Astrocyte (in vitro differentiated cells and primary cell): ENCODE data around the gene ICOS. TPM values are rescaled to one million over a fixed set of nuclear protein-coding genes. Genes with fewer than 3 reads are reported as not detected.

Experiments
- DNase-seq: peaks from one replicate; pipeline ENCODE4 v3.0.0-alpha.2; 2010; ENCODE audit warnings: low read depth
- FAIRE-seq: peaks from 2 replicates; lab custom pipeline; 2011; peaks lifted over from hg19 to GRCh38; lab: Jason Lieb, UNC
- H2AFZ ChIP-seq: 2 replicates; pipeline ENCODE4 v1.6.0; 2012; ENCODE audit warnings: low read depth, low read length, inconsistent platforms
- H3K27ac ChIP-seq: 2 replicates; pipeline ENCODE4 v1.5.1; 2011; ENCODE audit warnings: low read depth, low read length, inconsistent platforms
- H3K27me3 ChIP-seq: 2 replicates; pipeline ENCODE4 v1.6.0; 2011; ENCODE audit warnings: low read length, inconsistent platforms; ENCODE audit not compliant: insufficient read depth
- H3K36me3 ChIP-seq: 2 replicates; pipeline ENCODE4 v1.5.1; 2011; ENCODE audit warnings: low read length, inconsistent platforms; ENCODE audit not compliant: insufficient read depth
- H3K4me1 ChIP-seq: 2 replicates; pipeline ENCODE4 v1.5.1; 2011; ENCODE audit warnings: low read length, inconsistent platforms; ENCODE audit not compliant: insufficient read depth
- H3K4me2 ChIP-seq: 2 replicates; pipeline ENCODE4 v1.6.0; 2012; ENCODE audit warnings: low read length, inconsistent platforms
- H3K4me3 ChIP-seq: 2 replicates; pipeline ENCODE4 v1.5.1; 2011; ENCODE audit warnings: low read depth, mild to moderate bottlenecking, low read length, inconsistent platforms; ENCODE audit not compliant: insufficient read depth
- H3K79me2 ChIP-seq: 2 replicates; pipeline ENCODE4 v1.6.0; 2012; ENCODE audit warnings: mild to moderate bottlenecking, low read length, inconsistent platforms; ENCODE audit not compliant: insufficient read depth
- H3K9ac ChIP-seq: 2 replicates; pipeline ENCODE4 v1.6.0; 2012; ENCODE audit warnings: mild to moderate bottlenecking, low read length, inconsistent platforms
- H3K9me3 ChIP-seq: 2 replicates; pipeline ENCODE4 v1.5.1; 2012; ENCODE audit warnings: low read depth, mild to moderate bottlenecking, low read length, inconsistent platforms; ENCODE audit not compliant: insufficient read depth
- H4K20me1 ChIP-seq: 2 replicates; pipeline ENCODE4 v1.6.0; 2012; ENCODE audit warnings: low read length, inconsistent platforms; ENCODE audit not compliant: insufficient read depth
- H3K27ac Mint-ChIP-seq: one replicate; pipeline ENCODE4 v1.8.0; 2021; ENCODE audit warnings: mild to moderate bottlenecking, mixed read lengths; ENCODE audit not compliant: unreplicated experiment
- H3K27me3 Mint-ChIP-seq: one replicate; pipeline ENCODE4 v1.8.0; 2021; ENCODE audit warnings: low read depth, mixed read lengths; ENCODE audit not compliant: unreplicated experiment
- H3K36me3 Mint-ChIP-seq: one replicate; pipeline ENCODE4 v1.8.0; 2021; ENCODE audit warnings: low read depth, mixed read lengths; ENCODE audit not compliant: unreplicated experiment
- H3K4me1 Mint-ChIP-seq: one replicate; pipeline ENCODE4 v1.8.0; 2021; ENCODE audit warnings: low read depth, mixed read lengths; ENCODE audit not compliant: unreplicated experiment
- H3K4me3 Mint-ChIP-seq: one replicate; pipeline ENCODE4 v1.8.0; 2021; ENCODE audit warnings: mild to moderate bottlenecking, moderate library complexity, mixed read lengths; ENCODE audit not compliant: unreplicated experiment
- H3K9me3 Mint-ChIP-seq: one replicate; pipeline ENCODE4 v1.8.0; 2021; ENCODE audit warnings: mild to moderate bottlenecking, mixed read lengths; ENCODE audit not compliant: unreplicated experiment
- CTCF ChIP-seq: IDR thresholded peaks from 2 replicates; pipeline ENCODE4 v1.5.1; 2011; ENCODE audit warnings: low read depth, mild to moderate bottlenecking, inconsistent platforms, low read length, moderate library complexity; ENCODE audit not compliant: insufficient read depth
- EZH2 ChIP-seq: IDR thresholded peaks from 2 replicates; pipeline ENCODE4 v1.6.1; 2012; ENCODE audit warnings: mild to moderate bottlenecking, low read length, inconsistent platforms; ENCODE audit not compliant: insufficient read depth
- total RNA-seq: library from RNA; stranded (reverse); gene quantifications from 2 replicates; pipeline ENCODE4 v1.2.1, GENCODE V29; 2021

ICOS gene
- total RNA-seq, 1 donor from 2014 or later, result not detected

GRCh38 chr2:204004912-204005311, 68.3 kb downstream of the ICOS start:
- no peaks in the 10 kb centered on the region for H3K36me3 Mint-ChIP-seq
- H3K27ac ChIP-seq, result no peak overlapping the region

GRCh38 chr2:204005940-204006721, 69.6 kb downstream of the ICOS start:
- Mint-ChIP-seq H3K4me3 (no peak overlapping the region), H3K9me3 (peaks cover 9% of the 10 kb centered on the region), H3K36me3 (no peaks in the 10 kb centered on the region), H3K27ac (no peak overlapping the region), H3K4me1 (peaks cover 3% of the 10 kb centered on the region), H3K27me3 (peaks cover 26% of the 10 kb centered on the region)
- no peak for TF ChIP-seq EZH2
- Histone ChIP-seq H3K9me3 (no peaks in the 10 kb centered on the region), H3K9ac (no peak overlapping the region), H2AFZ (no peak overlapping the region), H3K4me3 (no peak overlapping the region), H3K4me1 (no peaks in the 10 kb centered on the region), H3K27me3 (peaks cover 8% of the 10 kb centered on the region), H3K36me3 (no peaks in the 10 kb centered on the region), H3K79me2 (no peaks in the 10 kb centered on the region), H3K27ac (no peak overlapping the region), H3K4me2 (no peak overlapping the region), H4K20me1 (no peaks in the 10 kb centered on the region)
- DNase-seq, result no peak
- FAIRE-seq, result no peak

More at GRCh38 chr2:204004912-204005311, 68.3 kb downstream of the ICOS start:
- H3K4me1 ChIP-seq, result no peaks in the 10 kb centered on the region
- H3K4me3 ChIP-seq, result no peak overlapping the region
- TF ChIP-seq EZH2, result no peak
- TF ChIP-seq CTCF, result no peak
- DNase-seq (no peak), FAIRE-seq (no peak)
- no peaks in the 10 kb centered on the region for H4K20me1 ChIP-seq
- no peak overlapping the region for H3K4me2 ChIP-seq
- H2AFZ ChIP-seq, result no peak overlapping the region
- no peak overlapping the region for H3K4me3 Mint-ChIP-seq
- peaks cover 2% of the 10 kb centered on the region for H3K4me1 Mint-ChIP-seq
- peaks cover 18% of the 10 kb centered on the region for H3K27me3 ChIP-seq
- H3K27me3 Mint-ChIP-seq, result peaks cover 36% of the 10 kb centered on the region
- no peak overlapping the region for H3K27ac Mint-ChIP-seq
- no peaks in the 10 kb centered on the region for H3K9me3 ChIP-seq
- peaks cover 9% of the 10 kb centered on the region for H3K9me3 Mint-ChIP-seq
- no peaks in the 10 kb centered on the region for H3K79me2 ChIP-seq
- H3K36me3 ChIP-seq, result no peaks in the 10 kb centered on the region
- H3K9ac ChIP-seq, result no peak overlapping the region

GRCh38 chr2:204008352-204008751, 71.8 kb downstream of the ICOS start:
- DNase-seq, result no peak
- no peaks in the 10 kb centered on the region for H3K27me3 ChIP-seq
- no peak for FAIRE-seq
- no peak overlapping the region for H2AFZ ChIP-seq
- H3K36me3 Mint-ChIP-seq, result no peaks in the 10 kb centered on the region
- peaks cover 6% of the 10 kb centered on the region for H3K9me3 Mint-ChIP-seq
- no peaks in the 10 kb centered on the region for H3K4me1 ChIP-seq
- no peaks in the 10 kb centered on the region for H4K20me1 ChIP-seq
- no peak overlapping the region for H3K4me3 ChIP-seq
- no peaks in the 10 kb centered on the region for H3K36me3 ChIP-seq
- H3K27me3 Mint-ChIP-seq, result peaks cover 22% of the 10 kb centered on the region
- peaks cover 8% of the 10 kb centered on the region for H3K4me1 Mint-ChIP-seq
- no peak overlapping the region for H3K27ac Mint-ChIP-seq
- no peak overlapping the region for H3K27ac ChIP-seq
- H3K4me3 Mint-ChIP-seq, result no peak overlapping the region
- H3K79me2 ChIP-seq, result no peaks in the 10 kb centered on the region
- TF ChIP-seq EZH2 (no peak), CTCF (no peak)
- no peak overlapping the region for H3K9ac ChIP-seq
- no peaks in the 10 kb centered on the region for H3K9me3 ChIP-seq
- no peak overlapping the region for H3K4me2 ChIP-seq
